ENCODE measurements around the gene HMGXB4.

HMGXB4 gene

GRCh38 chr22:35311551-35311999 is 54.3 kb downstream of the HMGXB4 start:
- no peak for FAIRE-seq

DNA sequence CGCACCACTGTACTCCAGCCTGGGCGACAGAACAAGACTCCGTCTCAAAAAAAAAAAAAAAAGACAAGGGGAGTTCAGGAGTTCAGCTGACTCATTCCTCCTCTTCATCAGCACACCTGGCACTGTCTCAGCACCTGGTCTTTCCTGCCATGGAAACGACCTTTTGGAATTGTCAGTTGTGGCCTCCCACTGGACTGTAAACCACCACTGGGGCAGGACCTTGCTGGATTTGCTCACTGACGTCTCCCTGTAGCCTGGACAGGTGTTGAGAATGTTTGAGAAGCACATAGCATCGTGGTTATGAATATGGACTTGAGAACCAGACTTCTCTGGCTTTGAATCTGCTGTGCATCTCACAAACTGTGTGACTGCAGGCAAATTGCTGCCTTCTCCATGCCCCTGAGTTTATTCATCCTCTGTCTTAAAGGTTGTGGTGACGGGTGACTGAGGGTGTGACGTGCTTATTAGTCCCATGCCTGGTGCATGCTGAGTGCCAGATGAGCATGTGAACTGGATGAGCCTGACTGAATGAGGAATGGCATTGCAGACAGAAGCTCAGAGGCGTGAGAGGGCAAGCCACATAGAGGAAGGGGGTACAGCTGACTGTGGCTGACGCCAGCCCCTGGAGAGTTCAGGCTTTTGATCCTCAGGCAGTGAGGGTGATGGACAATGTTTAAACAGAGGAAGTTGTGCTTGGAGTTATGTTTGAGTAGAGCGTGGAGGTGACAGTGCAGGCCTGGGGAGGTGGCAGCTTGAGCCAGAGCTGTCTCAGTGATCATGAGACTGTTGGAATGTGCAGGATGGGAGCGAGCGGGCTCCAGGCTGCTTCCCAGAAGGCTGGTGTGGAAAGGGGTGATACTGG is 55.1 kb downstream of the HMGXB4 start:
- FAIRE-seq, result no peak

DNA sequence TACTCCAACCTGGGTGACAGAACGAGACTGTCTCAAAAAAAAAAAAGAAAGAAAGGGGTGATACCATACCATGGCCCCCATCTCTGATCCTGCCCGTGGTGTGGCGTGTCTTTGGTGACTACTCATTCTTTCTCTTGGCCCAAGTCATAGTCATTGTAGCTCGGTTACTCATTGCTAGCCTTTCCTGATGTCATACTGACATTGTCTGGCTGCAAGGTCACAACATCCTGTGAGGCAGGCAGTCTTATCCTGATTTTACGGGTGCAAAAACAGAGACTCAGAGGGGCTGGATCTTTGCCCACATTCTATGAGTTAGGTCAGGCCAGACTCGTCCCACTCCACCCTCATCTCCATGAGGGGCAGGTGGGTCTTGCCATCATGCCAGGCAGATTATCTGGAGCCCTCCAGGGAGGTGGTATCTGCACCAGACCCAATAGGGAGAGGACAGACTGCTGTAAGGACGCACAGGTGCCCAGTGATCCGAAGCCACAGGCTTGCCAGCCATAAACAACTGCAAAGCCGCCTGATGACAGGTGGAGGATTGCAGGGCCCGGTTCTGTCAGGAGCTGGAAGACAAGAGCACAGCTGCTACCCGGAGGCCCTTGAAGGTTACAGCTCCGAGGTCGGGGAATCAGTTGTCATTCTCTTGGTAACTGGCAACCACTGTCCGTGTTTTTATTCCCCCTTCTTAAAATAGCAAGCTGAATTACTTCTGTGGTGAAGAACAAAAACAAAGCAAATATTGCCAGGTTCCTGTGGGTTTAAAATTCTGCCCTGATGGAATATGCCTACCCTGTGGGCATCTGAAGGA is 56.2 kb downstream of the HMGXB4 start:
- no peak for FAIRE-seq

DNA sequence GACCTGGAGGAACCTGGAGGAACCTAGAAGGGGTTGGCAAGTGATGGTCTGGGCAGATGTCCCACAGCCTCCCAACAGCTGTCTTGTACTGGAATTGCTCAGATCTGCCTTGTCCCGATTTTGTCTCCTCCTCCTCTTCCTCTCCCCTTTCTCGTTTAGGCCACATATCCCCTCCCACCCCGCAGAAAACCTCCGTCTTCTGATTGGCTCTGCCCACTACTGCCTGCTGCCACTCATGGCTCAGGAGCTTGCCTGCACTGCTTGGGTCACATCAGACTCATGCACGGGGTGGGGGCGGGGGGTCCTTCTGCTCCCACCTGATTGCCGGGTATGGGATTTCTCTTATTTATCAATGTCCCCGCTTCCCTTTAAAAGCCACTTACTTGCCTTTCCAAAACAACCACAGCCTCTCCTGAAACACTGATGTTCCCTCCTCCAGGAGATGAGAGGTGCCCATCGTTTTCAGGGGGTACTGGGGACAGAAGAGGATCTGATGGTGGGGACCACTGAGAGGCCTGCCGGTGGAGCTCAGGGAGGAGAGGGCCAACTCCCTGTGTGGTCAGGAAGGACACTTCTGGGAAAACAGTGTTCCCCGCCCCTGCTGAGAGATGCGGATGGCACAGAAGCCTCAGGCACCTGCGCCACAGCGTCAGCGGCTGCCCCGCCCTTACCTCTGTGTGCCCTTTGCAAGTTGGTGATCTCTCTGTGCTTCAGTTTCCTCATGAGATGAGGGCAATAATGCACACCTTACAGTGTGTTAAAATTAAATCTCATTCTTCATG is 57.1 kb downstream of the HMGXB4 start:
- no peak for FAIRE-seq

- FAIRE-seq, result no peak
These were observed 58.0 kb downstream of the HMGXB4 start for GRCh38 chr22:35315141-35315854.

- no peak for FAIRE-seq
These were observed 58.8 kb downstream of the HMGXB4 start for GRCh38 chr22:35315855-35316745.

- no peak for FAIRE-seq
These were observed 59.5 kb downstream of the HMGXB4 start for GRCh38 chr22:35316751-35317150.

GRCh38 chr22:35317680-35318290 is 60.5 kb downstream of the HMGXB4 start:
- FAIRE-seq, result no peak

DNA sequence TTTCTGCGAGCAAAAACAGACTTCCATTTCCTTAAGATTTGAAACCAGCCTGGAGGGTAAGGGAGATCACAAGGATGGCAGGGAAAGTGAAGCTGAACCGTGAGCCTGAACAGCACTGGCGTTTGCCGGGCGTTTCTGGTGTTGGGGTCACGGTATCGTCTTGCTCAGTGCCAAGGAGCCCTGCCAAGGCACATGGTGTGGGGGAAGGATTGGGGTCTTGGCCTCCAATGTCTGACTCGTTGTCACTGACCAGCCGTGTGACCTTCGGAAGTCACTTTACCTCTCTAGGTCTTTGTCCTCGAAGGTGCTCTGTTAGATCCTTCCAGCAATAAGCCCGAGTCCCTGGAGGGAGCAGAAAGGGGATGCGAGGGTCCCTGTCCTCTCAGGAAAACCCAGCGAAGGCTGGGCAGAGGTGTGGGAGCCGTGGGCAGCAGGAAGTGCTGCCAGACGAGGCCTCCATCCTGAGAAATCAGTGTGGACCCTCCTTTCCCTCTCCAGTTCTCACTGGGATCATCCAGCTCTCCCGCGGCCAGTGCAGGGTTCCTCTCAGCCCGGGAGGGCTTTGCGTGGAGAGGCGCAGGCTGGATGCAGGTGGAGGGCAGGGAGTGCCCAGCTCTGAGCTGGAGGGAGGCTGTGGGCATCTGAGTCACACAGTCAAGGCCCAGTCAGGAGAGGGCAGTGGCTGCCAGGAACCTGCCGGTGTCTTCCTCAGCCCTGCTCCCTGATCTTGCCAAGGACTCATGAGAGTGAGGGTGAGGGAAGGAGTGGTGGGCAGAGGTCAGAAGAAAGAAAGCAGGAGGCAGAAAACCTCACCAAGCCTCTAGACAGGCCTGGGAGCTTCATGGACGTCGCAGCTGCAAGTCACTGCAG is 61.3 kb downstream of the HMGXB4 start:
- no peak for FAIRE-seq

- FAIRE-seq, result no peak
These were observed 62.1 kb downstream of the HMGXB4 start for GRCh38 chr22:35319244-35319985.

- FAIRE-seq, result no peak
These were observed 64.8 kb downstream of the HMGXB4 start for GRCh38 chr22:35322126-35322525.

DNA sequence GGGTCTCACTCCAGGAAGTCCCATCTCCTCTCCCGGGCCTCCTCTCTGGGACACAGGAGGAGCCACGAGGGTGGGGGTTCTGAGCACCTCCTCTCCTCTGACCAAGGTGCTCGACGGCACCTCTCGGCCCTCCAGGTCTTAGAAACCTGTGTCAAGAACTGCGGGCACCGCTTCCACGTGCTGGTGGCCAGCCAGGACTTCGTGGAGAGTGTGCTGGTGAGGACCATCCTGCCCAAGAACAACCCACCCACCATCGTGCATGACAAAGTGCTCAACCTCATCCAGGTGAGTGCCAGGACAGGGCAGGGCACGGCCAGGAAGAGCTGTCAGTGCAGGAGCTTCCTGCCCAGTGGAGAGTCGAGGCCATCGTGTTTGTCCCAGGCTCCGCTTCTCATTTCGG is 65.6 kb downstream of the HMGXB4 start:
- no peak for FAIRE-seq

GRCh38 chr22:35323305-35323704 is 66.0 kb downstream of the HMGXB4 start:
- FAIRE-seq, result no peak

- no peak for FAIRE-seq
These were observed 66.8 kb downstream of the HMGXB4 start for GRCh38 chr22:35324067-35324466.

- FAIRE-seq, result no peak
These were observed 67.5 kb downstream of the HMGXB4 start for GRCh38 chr22:35324762-35325161.

DNA sequence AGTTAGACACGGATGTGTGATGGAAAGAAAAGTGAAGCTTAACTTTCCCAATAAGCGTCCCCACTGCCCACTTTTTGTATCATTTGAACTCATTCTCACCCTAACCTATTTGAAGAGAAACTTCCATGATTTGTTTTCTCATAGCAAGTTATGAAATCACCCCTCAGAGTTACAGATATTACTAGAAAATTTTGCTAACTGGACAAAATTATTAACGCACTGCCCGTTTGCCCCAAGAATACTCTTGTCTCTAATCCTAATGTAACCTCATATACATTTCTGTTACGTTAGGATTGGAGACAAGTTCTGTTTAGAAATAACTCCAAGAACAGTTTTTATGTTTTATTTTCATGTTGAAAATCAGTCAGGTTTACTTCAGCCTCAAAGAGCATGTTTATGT is 67.9 kb downstream of the HMGXB4 start:
- no peak for FAIRE-seq

DNA sequence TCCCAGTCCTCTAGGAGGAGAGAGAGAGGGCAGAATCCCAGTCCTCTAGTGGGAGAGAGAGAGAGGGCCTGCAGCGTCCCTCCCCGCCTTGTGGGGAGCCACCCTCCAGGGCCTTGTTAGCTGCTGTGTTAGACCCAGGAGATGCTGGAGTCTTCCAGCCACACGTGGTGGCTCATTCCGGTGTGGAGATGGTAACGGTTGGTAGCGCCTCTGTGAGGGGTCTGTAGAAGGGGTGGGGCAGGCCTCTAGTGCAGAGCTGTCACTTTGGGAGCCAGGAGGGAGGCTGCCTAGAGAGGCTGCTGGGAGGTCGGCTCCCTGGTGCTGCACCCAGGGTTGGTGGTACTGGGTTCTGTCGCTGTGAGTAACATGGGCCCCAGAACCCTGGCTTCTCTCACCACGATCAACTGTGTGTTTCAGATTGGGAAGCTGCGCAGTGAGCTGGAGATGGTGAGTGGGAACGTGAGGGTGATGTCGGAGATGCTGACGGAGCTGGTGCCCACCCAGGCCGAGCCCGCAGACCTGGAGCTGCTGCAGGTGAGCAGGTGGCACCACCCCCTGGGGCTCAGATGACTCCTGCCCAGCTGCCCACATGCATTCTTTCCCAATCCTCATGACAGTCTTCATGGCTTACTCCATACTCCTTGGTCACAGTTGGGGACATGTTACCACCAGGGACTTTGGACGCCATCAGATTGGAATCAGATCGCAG is 69.7 kb downstream of the HMGXB4 start:
- FAIRE-seq, result no peak

DNA sequence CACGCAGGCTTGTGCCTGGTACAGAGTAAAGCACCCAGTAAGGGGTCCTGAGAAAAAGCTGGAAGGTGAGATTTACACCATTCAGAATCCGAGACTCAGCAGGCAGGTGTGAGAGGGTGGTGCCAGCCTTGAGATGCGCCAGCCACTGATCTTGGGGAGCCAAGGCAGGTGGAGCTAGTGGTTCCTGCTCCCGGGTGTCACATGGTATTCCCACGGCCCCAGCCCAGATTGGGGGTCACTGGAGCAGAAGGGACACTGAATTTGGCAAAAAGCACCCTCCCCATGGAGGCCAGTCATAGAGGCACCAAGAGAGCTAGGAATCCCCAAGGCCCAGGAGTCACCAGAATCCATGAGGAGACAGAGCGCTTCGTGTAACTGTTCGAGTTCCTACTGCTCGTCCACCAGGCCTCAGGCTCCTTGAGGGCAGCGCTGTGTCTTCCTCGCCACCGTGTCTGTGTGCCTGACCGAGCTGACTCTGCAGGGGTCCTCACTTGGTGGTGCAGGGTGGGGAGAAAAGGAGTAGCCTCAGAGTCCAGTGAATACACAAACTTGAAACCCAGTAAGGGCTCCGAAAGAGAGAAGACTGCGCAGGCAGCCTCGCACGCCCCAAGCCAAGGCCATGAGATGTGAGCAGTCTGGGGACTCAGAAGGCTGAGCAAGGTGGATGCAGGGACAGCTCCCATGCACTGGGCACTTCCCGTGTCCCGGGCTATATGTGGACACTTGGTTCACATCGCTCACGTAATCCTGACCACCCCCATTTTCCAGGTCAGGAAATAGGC is 70.6 kb downstream of the HMGXB4 start:
- FAIRE-seq, result no peak
